Breast epithelium (tissue), 3 donors: Measurements from ENCODE around the gene TGFBI.

ENCODE experiments used
- POLR2A ChIP-seq: fragments of 450-650 bp; IDR thresholded peaks from one replicate; pipeline ENCODE4 v1.6.1; 2016; ENCODE audit warnings: antibody characterized with exemption, mild to moderate bottlenecking, moderate library complexity
- POLR2AphosphoS5 ChIP-seq, 3 donors: sonication (generic); formaldehyde crosslinking; IDR thresholded peaks; one replicate each; pipeline ENCODE4 v1.6.1; 2017; ENCODE audit warnings: antibody characterized with exemption in 3 of 3
- TF ChIP-seq, protein P1 (sequence below), 3 donors: fragments of 450-650 bp; IDR thresholded peaks; one replicate each; pipeline ENCODE4 v1.5.1; 2016 to 2017; ENCODE audit warnings: antibody characterized with exemption in 3 of 3, mild to moderate bottlenecking in 3 of 3, moderate library complexity in 3 of 3

- TF ChIP-seq, protein P1, sequence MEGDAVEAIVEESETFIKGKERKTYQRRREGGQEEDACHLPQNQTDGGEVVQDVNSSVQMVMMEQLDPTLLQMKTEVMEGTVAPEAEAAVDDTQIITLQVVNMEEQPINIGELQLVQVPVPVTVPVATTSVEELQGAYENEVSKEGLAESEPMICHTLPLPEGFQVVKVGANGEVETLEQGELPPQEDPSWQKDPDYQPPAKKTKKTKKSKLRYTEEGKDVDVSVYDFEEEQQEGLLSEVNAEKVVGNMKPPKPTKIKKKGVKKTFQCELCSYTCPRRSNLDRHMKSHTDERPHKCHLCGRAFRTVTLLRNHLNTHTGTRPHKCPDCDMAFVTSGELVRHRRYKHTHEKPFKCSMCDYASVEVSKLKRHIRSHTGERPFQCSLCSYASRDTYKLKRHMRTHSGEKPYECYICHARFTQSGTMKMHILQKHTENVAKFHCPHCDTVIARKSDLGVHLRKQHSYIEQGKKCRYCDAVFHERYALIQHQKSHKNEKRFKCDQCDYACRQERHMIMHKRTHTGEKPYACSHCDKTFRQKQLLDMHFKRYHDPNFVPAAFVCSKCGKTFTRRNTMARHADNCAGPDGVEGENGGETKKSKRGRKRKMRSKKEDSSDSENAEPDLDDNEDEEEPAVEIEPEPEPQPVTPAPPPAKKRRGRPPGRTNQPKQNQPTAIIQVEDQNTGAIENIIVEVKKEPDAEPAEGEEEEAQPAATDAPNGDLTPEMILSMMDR (IDR thresholded peaks at IDR 0.05), result no peak
- TF ChIP-seq POLR2A, result no peak
- TF ChIP-seq POLR2AphosphoS5 (IDR thresholded peaks at IDR 0.05), result no peak
These were observed 66.3 kb downstream of the TGFBI start for GRCh38 chr5:136094913-136095641.
